Liver (tissue), 9 donors: Measurements from ENCODE around the gene PFKFB4. TPM values are rescaled to one million over a fixed set of nuclear protein-coding genes. Genes with fewer than 3 reads are reported as not detected.

Source experiments
- DNase-seq: peaks from one replicate; pipeline ENCODE4 v3.0.0-alpha.2; 2017; ENCODE audit warnings: low spot score
- H3K27ac ChIP-seq, 2 donors: one replicate each; pipeline ENCODE4 v1.7.0; 2013; ENCODE audit warnings: inconsistent platforms in 2 of 2, low read length in 2 of 2, control low read depth in 1 of 2, low read depth in 1 of 2, mild to moderate bottlenecking in 1 of 2
- H3K27me3 ChIP-seq, 4 donors: one replicate each; pipeline versions ENCODE4 v1.6.1 to v1.7.0; 2013; ENCODE audit warnings: low read length in 3 of 4, inconsistent platforms in 1 of 4, mild to moderate bottlenecking in 1 of 4, moderate library complexity in 1 of 4; ENCODE audit not compliant: control insufficient read depth in 4 of 4, insufficient read depth in 4 of 4
- H3K36me3 ChIP-seq, 4 donors: one replicate each; pipeline versions ENCODE4 v1.6.1 to v1.7.0; 2013; ENCODE audit warnings: low read length in 3 of 4, mild to moderate bottlenecking in 3 of 4, low read depth in 1 of 4, moderate library complexity in 1 of 4; ENCODE audit not compliant: control insufficient read depth in 4 of 4, insufficient read depth in 3 of 4
- H3K4me1 ChIP-seq, 4 donors: one replicate each; pipeline versions ENCODE4 v1.6.1 to v1.7.0; 2013; ENCODE audit warnings: low read length in 3 of 4, mild to moderate bottlenecking in 3 of 4, moderate library complexity in 1 of 4; ENCODE audit not compliant: control insufficient read depth in 4 of 4, insufficient read depth in 4 of 4
- H3K4me3 ChIP-seq, 3 donors: one replicate each; pipeline versions ENCODE4 v1.6.1 to v1.7.0; 2013; ENCODE audit warnings: low read length in 3 of 3, control low read depth in 1 of 3, low read depth in 1 of 3, mild to moderate bottlenecking in 1 of 3
- H3K9ac ChIP-seq, 2 donors: one replicate each; pipeline ENCODE4 v1.7.0; 2013; ENCODE audit warnings: low read length in 2 of 2, mild to moderate bottlenecking in 2 of 2, moderate library complexity in 2 of 2, control low read depth in 1 of 2, low read depth in 1 of 2
- H3K9me3 ChIP-seq, 4 donors: one replicate each; pipeline versions ENCODE4 v1.6.1 to v1.7.0; 2013; ENCODE audit warnings: low read length in 3 of 4; ENCODE audit not compliant: control insufficient read depth in 4 of 4
- EGR1 ChIP-seq, 2 donors: IDR thresholded peaks; 2 replicates each; pipeline ENCODE4 v1.6.1; 2016 to 2018; ENCODE audit warnings: antibody characterized with exemption in 2 of 2, low read depth in 2 of 2
- FOXA1 ChIP-seq: IDR thresholded peaks from 2 replicates; pipeline ENCODE4 v1.6.1; 2016; ENCODE audit warnings: antibody characterized with exemption
- FOXA2 ChIP-seq: IDR thresholded peaks from 2 replicates; pipeline ENCODE4 v1.6.1; 2016; ENCODE audit warnings: antibody characterized with exemption
- HNF4A ChIP-seq, 2 donors: conservative IDR thresholded peaks; 2 replicates each; pipeline ENCODE4 v1.6.1; 2016; ENCODE audit warnings: antibody characterized with exemption in 2 of 2, mild to moderate bottlenecking in 2 of 2
- HNF4G ChIP-seq: IDR thresholded peaks from 2 replicates; pipeline ENCODE4 v1.6.1; 2016; ENCODE audit warnings: antibody characterized with exemption
- NR2F2 ChIP-seq: IDR thresholded peaks from 2 replicates; pipeline ENCODE4 v1.6.1; 2016; ENCODE audit warnings: antibody characterized with exemption
- RAD21 ChIP-seq, 2 donors: IDR thresholded peaks; 2 replicates each; pipeline ENCODE4 v1.6.1; 2016; ENCODE audit warnings: antibody characterized with exemption in 2 of 2, mild to moderate bottlenecking in 2 of 2
- RXRA ChIP-seq, 2 donors: IDR thresholded peaks; 2 replicates each; pipeline ENCODE4 v1.6.1; 2017 to 2018; ENCODE audit warnings: antibody characterized with exemption in 2 of 2, mild to moderate bottlenecking in 1 of 2
- SP1 ChIP-seq: IDR thresholded peaks from 2 replicates; pipeline ENCODE4 v1.6.1; 2018; ENCODE audit warnings: antibody characterized with exemption, mild to moderate bottlenecking
- TAF1 ChIP-seq: conservative IDR thresholded peaks from 2 replicates; pipeline ENCODE4 v1.6.1; 2016; ENCODE audit warnings: antibody characterized with exemption, mild to moderate bottlenecking
- WGBS: extraction: QIAGEN DNeasy Blood & Tissue Kit; methylation state at CpG from one replicate; pipeline ENCODE4 v1.1.7; 2013; 5-methylcytosine and 5-hydroxymethylcytosine counted together
- polyA plus RNA-seq, 2 donors: library from polyadenylated mRNA; stranded (reverse) in 1 of 2; unstranded in 1 of 2; fragments of 200-250 nt in 1 of 2; fragments of >200 nt in 1 of 2; fragmentation: Nextera tagmentation in 1 of 2; extraction: Ambion mirVana in 1 of 2; gene quantifications; one replicate each; pipeline versions ENCODE4 v1.2.1 to v1.2.3, GENCODE V29; 2013 to 2015
- total RNA-seq, 2 donors: library from RNA; depleted of rRNA; stranded (reverse); fragments of >200 nt; gene quantifications; one replicate each; pipeline ENCODE4 v1.2.3, GENCODE V29; 2014
- TF ChIP-seq, protein P1 (sequence below): IDR thresholded peaks from 2 replicates; pipeline ENCODE4 v1.6.1; 2016; ENCODE audit warnings: antibody characterized with exemption
- TF ChIP-seq, protein P2 (sequence below): IDR thresholded peaks from 2 replicates; pipeline ENCODE4 v1.6.1; 2016; ENCODE audit warnings: antibody characterized with exemption
- TF ChIP-seq, protein P3 (sequence below): IDR thresholded peaks from 2 replicates; pipeline ENCODE4 v1.6.1; 2016; ENCODE audit warnings: antibody characterized with exemption
- donor health status: healthy.
- donor health status: healthy.
- donor health status: healthy.
- donor health status: healthy.
- donor health status: healthy.

Gene PFKFB4
- total and polyA plus RNA-seq, 4 donors, result 0.46 to 5.3 (median 1.7) TPM

DNA sequence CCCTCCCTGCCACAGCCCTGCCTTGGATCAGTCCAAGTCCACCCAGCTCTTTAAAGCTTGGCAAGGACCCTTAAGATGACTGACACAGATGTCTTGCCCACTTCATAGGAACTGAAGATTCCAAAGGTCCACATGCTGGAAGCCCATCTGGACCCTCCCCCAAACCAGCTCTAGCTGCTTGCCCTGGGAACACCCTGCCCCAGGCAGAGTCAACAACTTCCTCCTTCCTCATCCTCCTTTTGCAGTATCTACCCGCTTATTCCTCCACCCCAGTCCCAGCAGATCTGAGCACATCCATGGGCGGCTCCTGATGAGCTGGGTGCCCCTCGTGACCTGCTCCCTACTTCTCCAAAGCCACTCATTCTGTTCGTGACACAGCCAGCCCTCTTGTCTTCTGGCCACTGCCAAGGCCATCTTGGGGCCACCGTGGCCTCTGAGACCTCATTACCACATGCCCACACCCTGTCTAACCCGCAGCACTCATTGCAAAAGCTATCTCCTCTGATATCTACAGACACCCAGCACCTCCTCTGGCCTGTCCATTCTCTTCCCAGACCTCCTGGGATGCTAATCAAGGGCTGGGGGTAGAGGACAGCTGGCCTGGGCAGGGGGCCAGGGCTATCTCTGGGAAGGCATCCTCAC, 2.0 kb upstream of the PFKFB4 start:
- WGBS, result 60% methylated on average over 6 of the region's 6 CpGs
- TF ChIP-seq SP1, result peak; percentile 9
- TF ChIP-seq RAD21 (IDR thresholded peaks at IDR 0.05), result no peak
- TF ChIP-seq NR2F2, result no peak
- TF ChIP-seq, protein P1, sequence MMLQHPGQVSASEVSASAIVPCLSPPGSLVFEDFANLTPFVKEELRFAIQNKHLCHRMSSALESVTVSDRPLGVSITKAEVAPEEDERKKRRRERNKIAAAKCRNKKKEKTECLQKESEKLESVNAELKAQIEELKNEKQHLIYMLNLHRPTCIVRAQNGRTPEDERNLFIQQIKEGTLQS, result no peak
- H3K9ac ChIP-seq, result no peak overlapping the region
- no peak for DNase-seq
- H3K36me3 ChIP-seq, result no peaks in the 10 kb centered on the region
- H3K4me3 ChIP-seq, result no peak overlapping the region
- peaks cover 8 to 42% (median 19%) of the 10 kb centered on the region in 4 donors for H3K4me1 ChIP-seq
- no peaks in the 10 kb centered on the region for H3K27me3 ChIP-seq
- peak overlapping the region; percentile 38 to 53 for H3K27ac ChIP-seq
- no peaks in the 10 kb centered on the region for H3K9me3 ChIP-seq

DNA sequence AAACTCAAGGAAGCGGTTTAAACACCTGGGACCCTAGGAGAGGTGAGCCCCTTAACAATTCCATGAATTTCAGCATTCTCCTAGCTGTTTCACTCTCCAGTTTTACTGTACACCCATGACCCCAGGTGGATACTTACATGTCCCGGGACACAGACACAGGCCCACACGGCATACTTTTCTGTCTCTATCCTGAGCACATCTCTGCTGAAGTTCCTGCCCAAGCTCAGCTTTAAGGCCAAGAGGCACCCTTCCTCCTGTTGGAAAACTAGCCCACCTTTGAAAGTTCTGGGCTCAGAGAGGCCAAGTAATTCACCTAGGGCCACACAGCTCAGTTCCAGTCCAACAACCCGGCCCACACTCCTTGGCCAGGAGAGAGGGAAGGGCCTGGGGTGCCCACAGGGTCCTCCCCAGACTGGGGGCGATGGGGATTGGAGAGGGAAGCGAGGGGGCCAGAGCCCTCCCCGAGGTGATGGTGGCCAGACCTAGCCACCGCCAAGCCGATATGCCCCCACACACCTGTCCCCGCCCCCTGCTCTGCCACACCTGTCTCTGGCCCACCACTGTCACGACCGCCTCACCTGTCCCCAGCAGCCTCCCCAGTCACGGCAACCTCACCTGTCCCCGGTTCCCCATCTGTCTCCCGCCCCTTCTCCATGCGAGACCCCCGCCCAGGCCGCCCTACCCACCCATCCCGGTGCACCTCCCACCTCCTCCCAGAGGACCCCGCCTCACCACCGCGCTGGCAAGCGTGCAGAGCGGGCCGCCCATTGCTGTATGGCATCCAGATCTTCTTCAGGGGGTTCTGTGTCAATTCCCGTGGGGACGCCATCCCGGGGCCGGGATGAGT, 431 bp downstream of the PFKFB4 start:
- Histone ChIP-seq H3K27me3 (no peaks in the 10 kb centered on the region), H3K4me3 (peak overlapping the region in 2 of 3 donors; percentile 38 to 57), H3K27ac (peak overlapping the region in 1 of 2 donors; percentile 18), H3K4me1 (peaks cover 6 to 32% (median 14%) of the 10 kb centered on the region in 4 donors), H3K9ac (no peak overlapping the region), H3K9me3 (no peaks in the 10 kb centered on the region), H3K36me3 (no peaks in the 10 kb centered on the region)
- WGBS, result 27% methylated on average over 29 of the region's 29 CpGs
- TF ChIP-seq SP1, result no peak
- no peak for TF ChIP-seq RXRA (IDR thresholded peaks at IDR 0.05)
- no peak for TF ChIP-seq EGR1 (IDR thresholded peaks at IDR 0.05; ENCODE audit: low read depth in 2 of 2)
- no peak for TF ChIP-seq HNF4A (conservative IDR thresholded peaks at IDR 0.05)
- no peak for TF ChIP-seq TAF1
- TF ChIP-seq, protein P1, result no peak
- no peak for TF ChIP-seq NR2F2
- TF ChIP-seq, protein P2, sequence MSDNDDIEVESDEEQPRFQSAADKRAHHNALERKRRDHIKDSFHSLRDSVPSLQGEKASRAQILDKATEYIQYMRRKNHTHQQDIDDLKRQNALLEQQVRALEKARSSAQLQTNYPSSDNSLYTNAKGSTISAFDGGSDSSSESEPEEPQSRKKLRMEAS, result no peak
- no peak for TF ChIP-seq RAD21 (IDR thresholded peaks at IDR 0.05)
- TF ChIP-seq HNF4G, result no peak
- TF ChIP-seq FOXA2, result no peak
- TF ChIP-seq FOXA1, result no peak
- TF ChIP-seq, protein P3, sequence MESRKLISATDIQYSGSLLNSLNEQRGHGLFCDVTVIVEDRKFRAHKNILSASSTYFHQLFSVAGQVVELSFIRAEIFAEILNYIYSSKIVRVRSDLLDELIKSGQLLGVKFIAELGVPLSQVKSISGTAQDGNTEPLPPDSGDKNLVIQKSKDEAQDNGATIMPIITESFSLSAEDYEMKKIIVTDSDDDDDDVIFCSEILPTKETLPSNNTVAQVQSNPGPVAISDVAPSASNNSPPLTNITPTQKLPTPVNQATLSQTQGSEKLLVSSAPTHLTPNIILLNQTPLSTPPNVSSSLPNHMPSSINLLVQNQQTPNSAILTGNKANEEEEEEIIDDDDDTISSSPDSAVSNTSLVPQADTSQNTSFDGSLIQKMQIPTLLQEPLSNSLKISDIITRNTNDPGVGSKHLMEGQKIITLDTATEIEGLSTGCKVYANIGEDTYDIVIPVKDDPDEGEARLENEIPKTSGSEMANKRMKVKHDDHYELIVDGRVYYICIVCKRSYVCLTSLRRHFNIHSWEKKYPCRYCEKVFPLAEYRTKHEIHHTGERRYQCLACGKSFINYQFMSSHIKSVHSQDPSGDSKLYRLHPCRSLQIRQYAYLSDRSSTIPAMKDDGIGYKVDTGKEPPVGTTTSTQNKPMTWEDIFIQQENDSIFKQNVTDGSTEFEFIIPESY, result no peak
- DNase-seq, result no peak
